Cardiac fibroblast (primary cell): ENCODE data around the gene G6PC3.
"Not testable (repeated sequence)": the region's sequence is repeated elsewhere in the genome, so short reads cannot be mapped to it uniquely, and the experiment has no call there.

Source experiments
- DNase-seq, 2 donors: peaks; one replicate each; pipeline versions ENCODE4 v3.0.0 to v3.0.0-alpha.2; 2010; ENCODE audit warnings: low read depth in 2 of 2
- H3K4me3 ChIP-seq, 2 donors: replicated peaks in 1 of 2; 1 replicate in 1 of 2; 2 replicates in 1 of 2; pipeline ENCODE4 v1.5.1; 2011; ENCODE audit warnings: low read depth in 2 of 2, low read length in 2 of 2, mild to moderate bottlenecking in 2 of 2, moderate library complexity in 1 of 2
- TF ChIP-seq, protein P1 (sequence below): IDR thresholded peaks from one replicate; pipeline ENCODE4 v1.5.1; 2011; ENCODE audit warnings: low read depth, mild to moderate bottlenecking, low read length, inconsistent platforms

Gene G6PC3

DNA sequence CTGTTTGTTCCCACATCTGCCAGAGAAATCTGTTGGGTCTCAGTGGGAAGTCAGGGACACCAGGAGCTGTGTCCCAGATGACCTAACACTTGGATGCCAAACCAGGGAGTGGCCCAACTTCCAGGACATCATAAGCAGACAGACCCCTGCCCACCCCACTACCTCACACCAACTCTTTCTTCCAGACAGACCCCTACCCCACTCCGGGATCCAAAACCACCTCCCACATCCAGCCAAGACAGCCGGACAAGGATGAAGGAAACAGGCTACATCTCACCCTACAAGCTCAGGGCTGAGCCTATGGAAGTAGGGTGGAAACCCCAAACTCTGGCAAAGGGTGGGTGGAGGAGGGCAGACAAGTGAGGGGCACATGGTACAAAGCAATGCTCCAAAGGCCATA lies 49.3 kb downstream of the G6PC3 start:
- TF ChIP-seq, protein P1, sequence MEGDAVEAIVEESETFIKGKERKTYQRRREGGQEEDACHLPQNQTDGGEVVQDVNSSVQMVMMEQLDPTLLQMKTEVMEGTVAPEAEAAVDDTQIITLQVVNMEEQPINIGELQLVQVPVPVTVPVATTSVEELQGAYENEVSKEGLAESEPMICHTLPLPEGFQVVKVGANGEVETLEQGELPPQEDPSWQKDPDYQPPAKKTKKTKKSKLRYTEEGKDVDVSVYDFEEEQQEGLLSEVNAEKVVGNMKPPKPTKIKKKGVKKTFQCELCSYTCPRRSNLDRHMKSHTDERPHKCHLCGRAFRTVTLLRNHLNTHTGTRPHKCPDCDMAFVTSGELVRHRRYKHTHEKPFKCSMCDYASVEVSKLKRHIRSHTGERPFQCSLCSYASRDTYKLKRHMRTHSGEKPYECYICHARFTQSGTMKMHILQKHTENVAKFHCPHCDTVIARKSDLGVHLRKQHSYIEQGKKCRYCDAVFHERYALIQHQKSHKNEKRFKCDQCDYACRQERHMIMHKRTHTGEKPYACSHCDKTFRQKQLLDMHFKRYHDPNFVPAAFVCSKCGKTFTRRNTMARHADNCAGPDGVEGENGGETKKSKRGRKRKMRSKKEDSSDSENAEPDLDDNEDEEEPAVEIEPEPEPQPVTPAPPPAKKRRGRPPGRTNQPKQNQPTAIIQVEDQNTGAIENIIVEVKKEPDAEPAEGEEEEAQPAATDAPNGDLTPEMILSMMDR, result no peak
- no peak overlapping the region for H3K4me3 ChIP-seq
- no peak for DNase-seq

DNA sequence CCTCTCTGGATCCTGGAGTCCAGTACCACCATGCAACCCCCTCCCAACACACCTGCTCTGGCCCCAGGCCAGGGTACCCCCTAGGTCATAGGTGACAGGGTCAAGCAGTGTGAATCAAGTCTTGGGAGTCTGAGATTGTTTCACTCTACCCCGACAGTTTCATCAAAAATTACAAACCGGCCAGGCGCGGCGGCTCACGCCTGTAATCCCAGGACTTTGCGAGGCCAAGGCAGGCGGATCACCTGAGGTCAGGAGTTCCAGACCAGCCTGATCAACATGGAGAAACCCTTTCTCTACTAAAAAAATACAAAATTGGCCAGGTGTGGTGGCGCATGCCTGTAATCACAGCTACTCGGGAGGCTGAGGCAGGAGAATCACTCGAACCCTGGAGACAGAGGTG lies 49.7 kb downstream of the G6PC3 start:
- DNase-seq, H3K4me3 ChIP-seq: not testable (repeated sequence)

DNA sequence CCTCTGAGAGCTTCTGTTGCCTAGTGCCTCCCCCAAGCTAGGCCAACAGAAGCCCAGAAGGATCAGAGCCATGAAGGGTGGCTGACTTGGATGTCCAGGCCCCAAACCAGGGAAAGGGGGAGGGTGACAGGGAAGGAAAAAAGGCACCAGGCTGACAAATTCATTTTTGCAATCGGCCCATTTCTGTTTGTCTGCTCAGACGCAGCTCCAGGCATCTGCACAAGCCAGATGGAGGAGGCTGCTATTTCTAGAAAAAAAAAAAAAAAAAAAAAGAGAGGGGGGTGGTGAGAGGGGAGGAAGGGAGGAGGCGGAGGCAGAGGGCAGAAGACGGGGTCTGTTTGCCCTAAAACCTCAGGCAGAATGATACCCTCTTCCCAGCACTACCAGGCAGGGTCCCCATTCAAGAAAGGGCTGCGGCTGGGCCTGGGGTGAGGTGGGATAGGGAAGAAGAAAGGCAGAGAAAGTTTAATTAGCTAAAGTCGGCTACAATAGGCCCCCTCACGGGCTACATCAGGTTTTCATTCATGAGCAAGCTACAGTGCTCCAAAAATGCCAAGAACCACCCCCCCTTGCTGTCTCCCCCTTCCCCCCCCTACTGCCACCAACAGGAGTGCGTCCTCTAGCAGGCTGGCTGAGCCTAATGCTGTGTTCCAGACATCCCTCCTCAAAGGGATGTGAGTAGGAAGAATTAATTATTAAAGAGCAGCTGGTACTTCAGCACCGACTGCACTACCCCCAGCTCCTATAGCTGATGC lies 50.5 kb downstream of the G6PC3 start:
- TF ChIP-seq, protein P1, result no peak
- H3K4me3 ChIP-seq, result no peak overlapping the region
- DNase-seq, result no peak

DNA sequence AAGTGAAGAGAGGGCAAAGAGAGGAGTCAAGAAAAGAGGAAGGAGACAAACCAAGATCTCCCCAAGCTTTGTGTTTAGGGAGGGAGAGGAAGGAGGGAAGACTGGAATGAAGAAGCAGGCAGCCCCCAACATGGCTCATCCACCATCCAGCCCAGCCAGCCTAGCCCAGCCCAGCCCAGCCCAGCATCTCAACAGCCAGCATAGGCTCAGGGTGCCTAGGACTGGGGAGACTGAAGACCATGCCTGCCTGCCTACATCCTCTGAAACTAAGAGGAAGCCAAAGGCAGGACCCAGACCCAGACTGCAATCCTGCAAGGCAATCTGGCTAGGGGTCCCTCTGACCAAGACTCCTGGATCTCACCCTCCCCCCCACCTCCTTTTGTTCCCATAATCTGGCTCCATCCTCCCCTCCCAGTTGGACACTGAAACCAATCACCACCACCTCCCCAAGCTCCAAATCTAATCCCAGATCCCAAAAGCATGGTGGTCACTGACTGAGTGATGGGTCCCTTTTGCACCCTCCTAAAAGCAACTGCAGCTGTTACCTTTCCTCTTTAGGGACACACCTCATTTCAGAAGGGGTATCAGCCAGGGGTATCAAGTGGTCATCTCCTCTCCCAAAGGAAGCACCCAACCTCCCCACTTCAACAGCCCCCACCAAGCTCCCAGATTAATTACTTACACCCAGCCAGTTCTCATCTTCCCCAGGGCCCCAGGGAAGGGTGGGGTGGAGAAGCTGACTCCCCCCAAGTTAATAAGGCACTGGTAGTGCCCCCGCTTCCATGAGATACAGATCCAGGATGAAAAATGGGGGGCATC lies 51.7 kb downstream of the G6PC3 start:
- TF ChIP-seq, protein P1, result no peak
- peak overlapping the region; percentile 76 to 99 for H3K4me3 ChIP-seq
- no peak for DNase-seq

DNA sequence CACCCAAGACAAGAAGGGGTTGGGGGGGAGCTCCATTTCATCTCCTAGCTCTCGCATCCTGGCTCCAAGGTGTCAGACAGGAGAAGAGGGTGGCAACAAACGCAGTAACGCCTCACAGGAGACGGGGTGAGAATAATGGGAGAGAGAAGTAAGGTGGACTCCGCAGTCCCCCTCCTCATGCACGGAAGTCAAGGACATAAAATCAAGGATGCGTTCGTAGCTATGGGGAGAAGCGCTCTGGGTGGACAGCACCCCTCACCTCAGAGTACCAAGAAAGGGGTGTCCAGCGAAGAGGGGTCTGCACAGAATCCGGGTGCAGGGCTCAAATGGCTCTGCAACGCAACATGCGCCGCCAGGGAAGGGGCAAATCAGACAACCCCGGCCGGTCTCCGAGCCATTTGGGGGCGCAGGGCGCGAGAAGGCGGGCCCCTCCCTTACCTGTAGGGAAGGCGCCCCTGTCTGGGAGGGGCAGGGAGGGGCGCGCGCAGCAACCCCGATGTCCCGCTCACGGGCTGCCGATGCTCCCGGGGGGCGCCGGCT lies 52.4 kb downstream of the G6PC3 start:
- DNase-seq, result no peak
- H3K4me3 ChIP-seq, result peak overlapping the region; percentile 76 to 99
- TF ChIP-seq, protein P1, result no peak

DNA sequence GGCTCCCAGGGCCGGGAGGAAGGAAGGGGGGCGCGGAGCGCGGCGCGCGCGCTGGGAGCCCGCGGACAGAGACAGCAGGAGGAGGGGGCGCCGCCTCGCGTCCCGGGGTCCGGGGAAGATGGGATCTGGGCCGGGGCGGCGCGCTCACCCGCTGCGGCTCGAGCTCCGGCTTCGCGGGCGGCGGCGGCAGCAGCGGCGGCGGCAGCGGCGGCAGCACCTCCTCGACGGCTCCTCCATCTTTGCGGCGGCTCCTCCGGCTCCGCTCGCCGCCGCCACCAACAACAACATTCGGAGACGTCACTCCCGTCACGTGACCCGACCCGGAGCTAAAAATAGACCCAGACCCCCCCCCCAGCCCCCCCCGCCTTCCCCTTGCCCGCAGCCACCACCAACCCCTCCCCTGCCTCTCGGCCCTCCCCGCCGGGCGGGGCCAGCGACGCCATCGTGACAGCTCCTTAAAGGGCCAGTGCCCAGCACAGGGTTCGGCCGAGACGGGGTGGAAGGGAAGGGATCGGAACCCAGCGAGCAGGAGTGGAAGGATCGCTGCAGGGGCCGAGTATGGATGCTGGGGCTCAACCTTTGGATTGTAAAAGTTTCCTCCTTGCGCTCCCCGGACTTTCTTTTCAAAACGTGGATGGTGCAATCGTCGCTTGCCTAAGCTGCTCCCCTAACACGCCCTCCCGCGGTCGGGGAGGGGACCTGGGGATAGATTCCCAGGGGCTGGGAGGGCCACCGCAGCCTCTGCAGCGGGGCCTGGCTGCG lies 53.0 kb downstream of the G6PC3 start, which contains the start of gene HDAC5:
Gene HDAC5, minus strand, starts transcription at position 286 of the 762 bp plus-strand sequence. CDS start 6,126 bp downstream, outside the sequence.
- peak within 1 kb of the TSS; percentile 76 to 99 for H3K4me3 ChIP-seq
- TF ChIP-seq, protein P1, result peak; percentile 61
- DNase-seq, result peak; percentile 94 to 96
